ENCODE results near the gene RPL37.

DNA sequence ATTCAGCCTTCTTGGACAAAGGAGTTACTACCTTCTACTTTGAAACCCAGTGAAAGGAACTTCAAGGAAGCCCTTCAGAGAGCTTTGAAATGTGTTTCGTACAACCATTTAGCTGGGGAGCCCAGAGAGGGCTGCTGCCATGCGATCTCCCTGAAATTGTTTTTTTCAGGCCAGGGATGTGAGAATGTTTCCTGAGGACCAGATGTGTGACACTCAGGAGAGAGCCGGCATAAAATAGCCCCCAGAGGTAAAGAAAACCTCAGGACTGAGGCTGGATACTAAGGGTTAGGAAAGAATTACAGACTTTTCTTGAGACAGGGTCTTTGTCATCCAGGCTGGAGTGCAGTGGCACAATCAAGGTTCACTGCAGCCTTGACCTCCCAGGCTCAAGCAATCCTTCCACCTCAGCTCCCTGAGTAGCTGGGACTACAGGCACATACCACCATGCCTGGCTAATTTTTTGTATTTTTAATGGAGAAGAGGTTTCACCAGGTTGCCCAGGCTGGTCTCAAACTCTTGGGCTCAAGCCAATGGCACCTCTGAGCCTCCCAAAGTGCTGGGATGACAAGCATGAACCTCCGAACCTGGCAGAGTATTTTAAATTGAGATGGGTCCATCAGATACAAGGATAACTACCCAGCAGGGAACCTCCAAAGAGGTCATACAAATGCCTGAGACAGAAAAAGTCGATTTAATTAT lies 8.4 kb downstream of the RPL37 start:
- TF ChIP-seq, protein P1, sequence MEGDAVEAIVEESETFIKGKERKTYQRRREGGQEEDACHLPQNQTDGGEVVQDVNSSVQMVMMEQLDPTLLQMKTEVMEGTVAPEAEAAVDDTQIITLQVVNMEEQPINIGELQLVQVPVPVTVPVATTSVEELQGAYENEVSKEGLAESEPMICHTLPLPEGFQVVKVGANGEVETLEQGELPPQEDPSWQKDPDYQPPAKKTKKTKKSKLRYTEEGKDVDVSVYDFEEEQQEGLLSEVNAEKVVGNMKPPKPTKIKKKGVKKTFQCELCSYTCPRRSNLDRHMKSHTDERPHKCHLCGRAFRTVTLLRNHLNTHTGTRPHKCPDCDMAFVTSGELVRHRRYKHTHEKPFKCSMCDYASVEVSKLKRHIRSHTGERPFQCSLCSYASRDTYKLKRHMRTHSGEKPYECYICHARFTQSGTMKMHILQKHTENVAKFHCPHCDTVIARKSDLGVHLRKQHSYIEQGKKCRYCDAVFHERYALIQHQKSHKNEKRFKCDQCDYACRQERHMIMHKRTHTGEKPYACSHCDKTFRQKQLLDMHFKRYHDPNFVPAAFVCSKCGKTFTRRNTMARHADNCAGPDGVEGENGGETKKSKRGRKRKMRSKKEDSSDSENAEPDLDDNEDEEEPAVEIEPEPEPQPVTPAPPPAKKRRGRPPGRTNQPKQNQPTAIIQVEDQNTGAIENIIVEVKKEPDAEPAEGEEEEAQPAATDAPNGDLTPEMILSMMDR (IDR thresholded peaks at IDR 0.05): no peak
- TF ChIP-seq EP300 (IDR thresholded peaks at IDR 0.05): no peak
- TF ChIP-seq POLR2A (IDR thresholded peaks at IDR 0.05): no peak
